GM12878 (cell line): ENCODE results near the gene TUBB4B. TPM values are rescaled to one million over a fixed set of nuclear protein-coding genes. Genes with fewer than 3 reads are reported as not detected.
A peak's percentile ranks its signal among the peaks of the same experiment; 100 is the strongest.

Experiments used
- ATAC-seq: fragments of 200-7000 bp; cut with Tn5 transposase; 3 replicates; pipeline ENCODE4 v1.9.1; 2020; ENCODE audit warnings: mild to moderate bottlenecking, moderate library complexity
- BruUV-seq: library from RNA; stranded (reverse); fragments of 400-500 nt; replicated peaks from 2 replicates; lab custom pipeline; 2021; lab: Mats Ljungman, UMichigan
- CTCF ChIA-PET: fragments of 300-600 bp; sonication (Branson Sonifier 250); formaldehyde crosslinking; extraction: SDS; loops from one replicate; lab custom pipeline; 2021; ENCODE audit warnings: inconsistent platforms; lab: Yijun Ruan, JAX
- POLR2A ChIA-PET: fragments of 350-600 bp; formaldehyde crosslinking; extraction: SDS; loops from one replicate; lab custom pipeline; 2021; ENCODE audit warnings: inconsistent platforms; lab: Charles Lee
- RAD21 ChIA-PET: fragments of 300-600 bp; sonication (Branson Sonifier 250); formaldehyde crosslinking; loops from one replicate; lab custom pipeline; 2023; ENCODE audit warnings: antibody characterized with exemption; ENCODE audit not compliant: unreplicated experiment; lab: Charles Lee
- SMC1A ChIA-PET: fragments of 300-600 bp; sonication (Branson Sonifier 250); formaldehyde crosslinking; loops from one replicate; lab custom pipeline; 2023; ENCODE audit not compliant: unreplicated experiment, uncharacterized antibody; lab: Charles Lee
- DNase-seq: peaks from one replicate; pipeline ENCODE4 v3.0.0-alpha.2; 2011; ENCODE audit warnings: low read depth, low spot score
- FAIRE-seq: peaks from 3 replicates; lab custom pipeline; 2011; peaks lifted over from hg19 to GRCh38; lab: Jason Lieb, UNC
- H2AFZ ChIP-seq: 2 replicates; pipeline ENCODE4 v1.6.0; 2011; ENCODE audit warnings: low read depth, low read length, control low read depth; ENCODE audit not compliant: control insufficient read depth
- H3K27ac ChIP-seq: 2 replicates; pipeline ENCODE4 v1.5.1; 2011; ENCODE audit warnings: control low read depth; ENCODE audit not compliant: control insufficient read depth, insufficient read depth
- H3K27me3 ChIP-seq, 2 experiments: replicated peaks in 1 of 2; 2 replicates each; pipeline versions ENCODE4 v1.6.0 to v1.6.1; 2011; ENCODE audit warnings: low read length in 1 of 2; ENCODE audit not compliant: control insufficient read depth in 2 of 2, insufficient read depth in 2 of 2
- H3K36me3 ChIP-seq, 2 experiments: 2 replicates each; pipeline ENCODE4 v1.5.1; 2011; ENCODE audit warnings: low read length in 1 of 2; ENCODE audit not compliant: control insufficient read depth in 2 of 2, insufficient read depth in 2 of 2
- H3K4me1 ChIP-seq: 2 replicates; pipeline ENCODE4 v1.6.1; 2011; ENCODE audit warnings: mild to moderate bottlenecking, low read length, moderate library complexity, mixed read lengths; ENCODE audit not compliant: control insufficient read depth, insufficient read depth
- H3K4me2 ChIP-seq: 2 replicates; pipeline ENCODE4 v1.6.0; 2011; ENCODE audit warnings: control low read depth; ENCODE audit not compliant: control insufficient read depth, insufficient read depth
- H3K4me3 ChIP-seq: fragments of 200-600 bp; sonication (generic); 2 replicates; pipeline ENCODE4 v1.5.1; 2016
- H3K79me2 ChIP-seq: 2 replicates; pipeline ENCODE4 v1.6.0; 2011; ENCODE audit warnings: low read length; ENCODE audit not compliant: control insufficient read depth, insufficient read depth
- H3K9ac ChIP-seq: 2 replicates; pipeline ENCODE4 v1.8.0; 2011; ENCODE audit warnings: low read length, control low read depth, mixed read lengths; ENCODE audit not compliant: control insufficient read depth, insufficient read depth
- H3K9me3 ChIP-seq: replicated peaks from 3 replicates; pipeline ENCODE4 v1.5.1; 2011; ENCODE audit warnings: mild to moderate bottlenecking, low read length; ENCODE audit not compliant: control insufficient read depth, insufficient read depth
- H4K20me1 ChIP-seq: 2 replicates; pipeline ENCODE4 v1.6.0; 2011; ENCODE audit not compliant: control insufficient read depth, insufficient read depth
- ATF3 ChIP-seq: IDR thresholded peaks from 2 replicates; pipeline ENCODE4 v1.6.1; 2011; ENCODE audit warnings: low read depth, mild to moderate bottlenecking, low read length, moderate library complexity, borderline replicate concordance; ENCODE audit errors: extremely low read depth
- BMI1 ChIP-seq: fragments of 450-650 bp; IDR thresholded peaks from 2 replicates; pipeline ENCODE4 v1.6.1; 2016; ENCODE audit warnings: mild to moderate bottlenecking, moderate library complexity, borderline replicate concordance
- CBFB ChIP-seq: IDR thresholded peaks from 2 replicates; pipeline ENCODE4 v1.6.1; 2016; ENCODE audit warnings: antibody characterized with exemption, low read depth
- CBX3 ChIP-seq: fragments of 200-600 bp; sonication (generic); IDR thresholded peaks from 2 replicates; pipeline ENCODE4 v1.6.1; 2016; ENCODE audit warnings: low read depth, borderline replicate concordance
- CHD2 ChIP-seq: IDR thresholded peaks from 2 replicates; pipeline ENCODE4 v1.6.1; 2011; ENCODE audit warnings: low read depth, low read length, improper control_type of control experiment, borderline replicate concordance
- KAT2A ChIP-seq: conservative IDR thresholded peaks from 2 replicates; pipeline ENCODE4 v1.6.1; 2011; ENCODE audit warnings: low read depth, low read length; ENCODE audit not compliant: control insufficient read depth
- NFIC ChIP-seq: IDR thresholded peaks from 2 replicates; pipeline ENCODE4 v1.6.1; 2012; ENCODE audit warnings: low read depth, mild to moderate bottlenecking, inconsistent platforms, low read length, moderate library complexity
- POLR2A ChIP-seq: IDR thresholded peaks from 2 replicates; pipeline ENCODE4 v1.6.1; 2011; ENCODE audit warnings: low read depth, mild to moderate bottlenecking, low read length
- RELA ChIP-seq: fragments of 450-650 bp; IDR thresholded peaks from 2 replicates; pipeline ENCODE4 v1.8.0; 2014; ENCODE audit warnings: borderline replicate concordance; ENCODE audit not compliant: partially characterized antibody
- RELB ChIP-seq: fragments of 450-650 bp; IDR thresholded peaks from 2 replicates; pipeline ENCODE4 v1.6.1; 2017; ENCODE audit warnings: low read depth, mild to moderate bottlenecking, moderate library complexity
- SMARCA5 ChIP-seq: fragments of 450-650 bp; IDR thresholded peaks from 2 replicates; pipeline ENCODE4 v1.6.1; 2017; ENCODE audit warnings: mild to moderate bottlenecking
- SUPT20H ChIP-seq: IDR thresholded peaks from 2 replicates; pipeline ENCODE4 v1.6.1; 2011; ENCODE audit warnings: low read depth, mild to moderate bottlenecking, low read length, moderate library complexity, borderline replicate concordance; ENCODE audit not compliant: control insufficient read depth
- ZNF24 ChIP-seq: fragments of 450-650 bp; IDR thresholded peaks from 2 replicates; pipeline ENCODE4 v1.6.1; 2017; ENCODE audit warnings: antibody characterized with exemption, mild to moderate bottlenecking
- WGBS: methylation state at CpG from one replicate; pipeline ENCODE4 v1.1.6; 2016; ENCODE audit warnings: low lambda C conversion rate; ENCODE audit not compliant: insufficient replicate concordance, insufficient coverage; ENCODE audit errors: missing lambda C conversion rate; 5-methylcytosine and 5-hydroxymethylcytosine counted together
- in situ Hi-C: fragments of 300-500 bp; cut with MboI; formaldehyde crosslinking; loops from 9 replicates; pipeline ENCODE4 v1.14.3; 2018; ENCODE audit warnings: mixed read lengths
- intact Hi-C: fragments of 100-400 bp; cut with micrococcal nuclease; formaldehyde crosslinking; loops from one replicate; pipeline ENCODE4 v1.14.2; 2022; ENCODE audit not compliant: unreplicated experiment
- polyA plus RNA-seq, 11 experiments: library from polyadenylated mRNA; depleted of rRNA in 4 of 11; unstranded in 6 of 11; stranded (reverse) in 5 of 11; fragments of >200 nt; fragmentation: Nextera tagmentation in 4 of 11; fragmentation: Illumina TruSeq in 1 of 11; extraction: Ambion mirVana in 4 of 11; extraction: Trizol in 1 of 11; gene quantifications; 1 replicate in 1 of 11; 2 replicates in 10 of 11; pipeline versions ENCODE4 v1.2.1 to v1.2.3, GENCODE V29; 2011 to 2016; ENCODE audit warnings: inconsistent platforms in 2 of 11, missing spikeins in 2 of 11, low read depth in 1 of 11
- total RNA-seq, 4 experiments: library from RNA; depleted of rRNA in 3 of 4; stranded (reverse); fragments of >200 nt in 3 of 4; fragmentation: Illumina TruSeq in 1 of 4; extraction: Trizol in 1 of 4; gene quantifications; 2 replicates each; pipeline versions ENCODE4 v1.2.1 to v1.2.3, GENCODE V29; 2013 to 2021

TUBB4B gene
- total and polyA plus RNA-seq, 10 of the 15 experiments (the other 5 are each of a cell fraction or from before 2014, with no cell fraction given), result 23.0 to 532 (median 254) TPM

GRCh38 chr9:137216188-137216965 lies 24.7 kb upstream of the TUBB4B start:
- Histone ChIP-seq H2AFZ (no peak overlapping the region), H3K9ac (no peak overlapping the region), H3K27ac (no peak overlapping the region), H3K79me2 (no peaks in the 10 kb centered on the region), H3K27me3 (no peaks in the 10 kb centered on the region), H3K36me3 (peaks cover 0 to 2% of the 10 kb centered on the region in 2 experiments; a peak in 2 of 4 replicates), H4K20me1 (no peaks in the 10 kb centered on the region), H3K4me3 (no peak overlapping the region), H3K4me2 (no peak overlapping the region), H3K9me3 (no peaks in the 10 kb centered on the region), H3K4me1 (no peaks in the 10 kb centered on the region)
- ATAC-seq (no peak), FAIRE-seq (no peak), DNase-seq (no peak)
- in situ Hi-C loops (no loop called here), intact Hi-C loops (no loop called here)
- 94% methylated on average over 23 of the region's 30 CpGs for WGBS
- SMC1A ChIA-PET, result no interaction called here
- TF ChIP-seq CBFB, result no peak
- TF ChIP-seq POLR2A, result 0 out of 2 replicates have a peak, but pooled peaks have one; percentile 3
- POLR2A ChIA-PET, result no interaction called here
- BruUV-seq, result no TSS peak
- RAD21 ChIA-PET, result no interaction called here
- CTCF ChIA-PET, result no interaction called here

- no peak for DNase-seq
- TF ChIP-seq SUPT20H, result no peak
- no peak for TF ChIP-seq RELA
- TF ChIP-seq RELB, result no peak
- no peak for TF ChIP-seq ZNF24
- no peak for TF ChIP-seq KAT2A
- TF ChIP-seq ATF3, result no peak
- no peak for TF ChIP-seq NFIC
- TF ChIP-seq CBX3, result no peak
- no peak for TF ChIP-seq BMI1
- no peak for TF ChIP-seq CHD2
- no peak for TF ChIP-seq SMARCA5
Measured at GRCh38 chr9:137217276-137218211, 23.5 kb upstream of the TUBB4B start.

More at GRCh38 chr9:137217276-137218211, 23.5 kb upstream of the TUBB4B start:
- no peaks in the 10 kb centered on the region for H3K4me1 ChIP-seq
- H3K36me3 ChIP-seq, result peaks cover 0 to 2% of the 10 kb centered on the region in 2 experiments; a peak in 2 of 4 replicates
- ChIA-PET SMC1A (no interaction called here), POLR2A (no interaction called here), RAD21 (no interaction called here), CTCF (no interaction called here)
- ATAC-seq (no peak), FAIRE-seq (no peak)
- no peaks in the 10 kb centered on the region for H4K20me1 ChIP-seq
- intact Hi-C loops (no loop called here), in situ Hi-C loops (no loop called here)
- 89% methylated on average over 36 of the region's 36 CpGs for WGBS
- H3K27me3 ChIP-seq, result no peaks in the 10 kb centered on the region
- H3K27ac ChIP-seq, result no peak overlapping the region
- no peak overlapping the region for H3K4me3 ChIP-seq
- no peaks in the 10 kb centered on the region for H3K79me2 ChIP-seq
- H3K9ac ChIP-seq, result no peak overlapping the region
- no peaks in the 10 kb centered on the region for H3K9me3 ChIP-seq
- H3K4me2 ChIP-seq, result no peak overlapping the region
- BruUV-seq, result no TSS peak
- H2AFZ ChIP-seq, result no peak overlapping the region
